Kidney (tissue), 14 donors: ENCODE data around the gene ERGIC1. TPM values are rescaled to one million over a fixed set of nuclear protein-coding genes. Genes with fewer than 3 reads are reported as not detected.

Source experiments
- DNase-seq, 5 donors: peaks; one replicate each; pipeline ENCODE4 v3.0.0-alpha.2; 2013 to 2020
- FAIRE-seq: peaks from 2 replicates; lab custom pipeline; 2012; peaks lifted over from hg19 to GRCh38; lab: Jason Lieb, UNC
- H3K27ac ChIP-seq, 2 donors: one replicate each; pipeline ENCODE4 v1.7.0; 2013; ENCODE audit warnings: low read depth in 2 of 2, low read length in 2 of 2, inconsistent platforms in 1 of 2
- H3K27me3 ChIP-seq: one replicate; pipeline ENCODE4 v1.7.1; 2013; ENCODE audit warnings: low read length, inconsistent platforms; ENCODE audit not compliant: control insufficient read depth, insufficient read depth
- H3K36me3 ChIP-seq, 3 donors: one replicate each; pipeline versions ENCODE4 v1.7.0 to v1.7.1; 2013; ENCODE audit warnings: low read length in 3 of 3, control low read depth in 1 of 3, inconsistent platforms in 1 of 3; ENCODE audit not compliant: insufficient read depth in 3 of 3, control insufficient read depth in 2 of 3
- H3K4me1 ChIP-seq, 3 donors: one replicate each; pipeline versions ENCODE4 v1.7.0 to v1.7.1; 2013; ENCODE audit warnings: low read length in 3 of 3, inconsistent platforms in 1 of 3, low read depth in 1 of 3; ENCODE audit not compliant: control insufficient read depth in 2 of 3, insufficient read depth in 2 of 3
- H3K4me3 ChIP-seq, 3 donors: one replicate each; pipeline versions ENCODE4 v1.7.0 to v1.8.1; 2013; ENCODE audit warnings: low read length in 3 of 3, control low read depth in 1 of 3, inconsistent platforms in 1 of 3
- H3K9ac ChIP-seq, 3 donors: one replicate each; pipeline versions ENCODE4 v1.7.0 to v1.7.1; 2013; ENCODE audit warnings: low read length in 3 of 3, control low read depth in 1 of 3, inconsistent platforms in 1 of 3
- H3K9me3 ChIP-seq, 3 donors: one replicate each; pipeline versions ENCODE4 v1.7.0 to v1.7.1; 2013; ENCODE audit warnings: low read length in 3 of 3, control low read depth in 1 of 3, inconsistent platforms in 1 of 3; ENCODE audit not compliant: control insufficient read depth in 2 of 3, insufficient read depth in 1 of 3
- intact Hi-C: fragments of 100-400 bp; cut with DNase I; formaldehyde crosslinking; loops from one replicate; pipeline ENCODE4 v1.11.1; 2022
- polyA plus RNA-seq: library from polyadenylated mRNA; stranded (reverse); fragments of 350-450 nt; fragmentation: Illumina TruSeq; extraction: RNeasy Lipid Tissue Mini Kit (QIAGEN cat#74804); gene quantifications from one replicate; pipeline ENCODE4 v1.2.3, GENCODE V29; 2014; ENCODE audit warnings: low read depth, low replicate concordance; ENCODE audit not compliant: insufficient read depth
- total RNA-seq: library from RNA; stranded (reverse); fragmentation: NEBNext Ultra II Directional; extraction: Animal tissue kit (Norgen Biotek cat#: 25700); gene quantifications from one replicate; pipeline ENCODE4 v1.2.1, GENCODE V29; 2021
- TF ChIP-seq, protein P1 (sequence below): IDR thresholded peaks from 3 replicates; pipeline ENCODE4 v1.5.1; 2012; ENCODE audit warnings: mild to moderate bottlenecking, moderate library complexity, borderline replicate concordance; ENCODE audit not compliant: insufficient read depth; ENCODE audit errors: extremely low read depth
- donor health status: control.
- donor health status: control.
- donor health status: control.
- donor health status: control.
- donor health status: control.
- donor health status: DM: yes; HTN: yes; CAD: no.
- donor health status: Normal renal cell carcinoma (clear cell type).

ERGIC1 gene
- total and polyA plus RNA-seq, 2 donors from 2014 or later = 88.0 to 183 TPM

GRCh38 chr5:172816925-172817562 is 17.0 kb upstream of the ERGIC1 start:
- no peak overlapping the region for H3K4me3 ChIP-seq
- TF ChIP-seq, protein P1, sequence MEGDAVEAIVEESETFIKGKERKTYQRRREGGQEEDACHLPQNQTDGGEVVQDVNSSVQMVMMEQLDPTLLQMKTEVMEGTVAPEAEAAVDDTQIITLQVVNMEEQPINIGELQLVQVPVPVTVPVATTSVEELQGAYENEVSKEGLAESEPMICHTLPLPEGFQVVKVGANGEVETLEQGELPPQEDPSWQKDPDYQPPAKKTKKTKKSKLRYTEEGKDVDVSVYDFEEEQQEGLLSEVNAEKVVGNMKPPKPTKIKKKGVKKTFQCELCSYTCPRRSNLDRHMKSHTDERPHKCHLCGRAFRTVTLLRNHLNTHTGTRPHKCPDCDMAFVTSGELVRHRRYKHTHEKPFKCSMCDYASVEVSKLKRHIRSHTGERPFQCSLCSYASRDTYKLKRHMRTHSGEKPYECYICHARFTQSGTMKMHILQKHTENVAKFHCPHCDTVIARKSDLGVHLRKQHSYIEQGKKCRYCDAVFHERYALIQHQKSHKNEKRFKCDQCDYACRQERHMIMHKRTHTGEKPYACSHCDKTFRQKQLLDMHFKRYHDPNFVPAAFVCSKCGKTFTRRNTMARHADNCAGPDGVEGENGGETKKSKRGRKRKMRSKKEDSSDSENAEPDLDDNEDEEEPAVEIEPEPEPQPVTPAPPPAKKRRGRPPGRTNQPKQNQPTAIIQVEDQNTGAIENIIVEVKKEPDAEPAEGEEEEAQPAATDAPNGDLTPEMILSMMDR = no peak
- no peaks in the 10 kb centered on the region for H3K27me3 ChIP-seq
- no peak overlapping the region for H3K27ac ChIP-seq
- H3K9me3 ChIP-seq = no peaks in the 10 kb centered on the region
- DNase-seq (no peak), FAIRE-seq (no peak)
- intact Hi-C loops = no loop called here
- H3K4me1 ChIP-seq = peaks cover 0 to 5% (median 5%) of the 10 kb centered on the region in 3 donors
- no peaks in the 10 kb centered on the region for H3K36me3 ChIP-seq
- H3K9ac ChIP-seq = no peak overlapping the region

DNA sequence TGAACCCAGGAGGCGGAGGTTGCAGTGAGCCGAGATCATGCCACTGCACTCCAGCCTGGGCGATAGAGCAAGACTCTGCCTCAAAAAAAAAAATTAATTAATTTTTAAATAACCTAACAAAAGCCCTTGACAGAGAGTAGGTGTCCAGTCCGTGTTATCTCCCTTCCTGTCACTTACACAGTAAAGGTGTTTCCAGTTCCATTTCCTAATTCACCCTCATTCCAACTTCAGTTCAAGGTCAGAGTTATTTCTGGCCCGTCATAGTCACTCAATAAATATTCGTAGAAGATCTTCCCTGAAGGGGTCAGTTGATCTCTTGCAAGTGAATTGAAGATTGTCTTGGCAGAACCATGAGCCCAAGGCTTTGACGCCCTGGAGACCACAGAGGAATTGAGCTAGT is 16.4 kb upstream of the ERGIC1 start:
- H3K27ac ChIP-seq = no peak overlapping the region

GRCh38 chr5:172818081-172818480 is 16.0 kb upstream of the ERGIC1 start:
- H3K4me1 ChIP-seq = peaks cover 0 to 5% (median 5%) of the 10 kb centered on the region in 3 donors
- H3K36me3 ChIP-seq = no peaks in the 10 kb centered on the region
- FAIRE-seq (no peak), DNase-seq (no peak)
- no peaks in the 10 kb centered on the region for H3K9me3 ChIP-seq
- H3K27me3 ChIP-seq = no peaks in the 10 kb centered on the region
- intact Hi-C loops = no loop called here
- H3K27ac ChIP-seq = no peak overlapping the region
- no peak overlapping the region for H3K9ac ChIP-seq
- TF ChIP-seq, protein P1 = no peak
- H3K4me3 ChIP-seq = no peak overlapping the region

More for the DNA sequence above, 16.4 kb upstream of the ERGIC1 start:
- DNase-seq = no peak
- TF ChIP-seq, protein P1 = no peak
- H3K27me3 ChIP-seq = no peaks in the 10 kb centered on the region
- H3K9ac ChIP-seq = no peak overlapping the region
- H3K9me3 ChIP-seq = no peaks in the 10 kb centered on the region
- no peak for FAIRE-seq
- no peak overlapping the region for H3K4me3 ChIP-seq
- intact Hi-C loops = no loop called here
- peaks cover 0 to 5% (median 5%) of the 10 kb centered on the region in 3 donors for H3K4me1 ChIP-seq
- H3K36me3 ChIP-seq = no peaks in the 10 kb centered on the region
